ENCODE measurements around the gene SETBP1. TPM values are rescaled to one million over a fixed set of nuclear protein-coding genes. Genes with fewer than 3 reads are reported as not detected.

Gene SETBP1
- total RNA-seq, 1 donor from 2014 or later = 25.8 TPM

GRCh38 chr18:44771572-44771955 lies 90.9 kb downstream of the SETBP1 start:
- no peak for DNase-seq
- intact Hi-C loops (cut with DNase I) = no loop called here
- H3K9me3 ChIP-seq = no peaks in the 10 kb centered on the region
- no peaks in the 10 kb centered on the region for H3K36me3 ChIP-seq
- no peak overlapping the region for H3K4me3 ChIP-seq
- ATAC-seq = no peak
- H3K27ac ChIP-seq = no peak overlapping the region
- H3K27me3 ChIP-seq (ENCODE audit: low read depth) = no peaks in the 10 kb centered on the region
- H3K4me1 ChIP-seq = peaks cover 15% of the 10 kb centered on the region
- no peak for TF ChIP-seq CTCF (IDR thresholded peaks at IDR 0.05)

- Histone ChIP-seq H3K36me3 (no peaks in the 10 kb centered on the region), H3K27me3 (ENCODE audit: low read depth) (no peaks in the 10 kb centered on the region), H3K4me3 (no peak overlapping the region), H3K9me3 (no peaks in the 10 kb centered on the region), H3K27ac (no peak overlapping the region), H3K4me1 (peaks cover 15% of the 10 kb centered on the region)
- intact Hi-C loops (cut with DNase I) = no loop called here
- no peak for DNase-seq
- no peak for TF ChIP-seq CTCF (IDR thresholded peaks at IDR 0.05)
- peak; percentile 31 to 43 for ATAC-seq
Observed at GRCh38 chr18:44771956-44772917, 91.5 kb downstream of the SETBP1 start.

- no peak for TF ChIP-seq CTCF (IDR thresholded peaks at IDR 0.05)
- Histone ChIP-seq H3K4me1 (peaks cover 15% of the 10 kb centered on the region), H3K27ac (no peak overlapping the region), H3K4me3 (no peak overlapping the region), H3K27me3 (ENCODE audit: low read depth) (no peaks in the 10 kb centered on the region), H3K36me3 (no peaks in the 10 kb centered on the region), H3K9me3 (no peaks in the 10 kb centered on the region)
- intact Hi-C loops (cut with DNase I) = no loop called here
- ATAC-seq (no peak), DNase-seq (no peak)
Observed at GRCh38 chr18:44773640-44774155, 93.0 kb downstream of the SETBP1 start.

- intact Hi-C loops (cut with DNase I) = no loop called here
- ATAC-seq (no peak), DNase-seq (no peak)
- H3K4me1 ChIP-seq = peaks cover 15% of the 10 kb centered on the region
- no peak overlapping the region for H3K27ac ChIP-seq
- H3K36me3 ChIP-seq = no peaks in the 10 kb centered on the region
- no peak for TF ChIP-seq CTCF (IDR thresholded peaks at IDR 0.05)
- H3K4me3 ChIP-seq = no peak overlapping the region
- H3K9me3 ChIP-seq = no peaks in the 10 kb centered on the region
- H3K27me3 ChIP-seq (ENCODE audit: low read depth) = no peaks in the 10 kb centered on the region
Observed at GRCh38 chr18:44774191-44774590, 93.5 kb downstream of the SETBP1 start.

- H3K36me3 ChIP-seq = no peaks in the 10 kb centered on the region
- TF ChIP-seq CTCF (IDR thresholded peaks at IDR 0.05) = no peak
- ATAC-seq (no peak), DNase-seq (no peak)
- H3K4me3 ChIP-seq = no peak overlapping the region
- H3K27ac ChIP-seq = peak overlapping the region; percentile 3
- no peaks in the 10 kb centered on the region for H3K27me3 ChIP-seq (ENCODE audit: low read depth)
- H3K9me3 ChIP-seq = no peaks in the 10 kb centered on the region
- H3K4me1 ChIP-seq = peaks cover 9% of the 10 kb centered on the region
- intact Hi-C loops (cut with DNase I) = no loop called here
Observed at GRCh38 chr18:44777457-44778192, 96.9 kb downstream of the SETBP1 start.

Measured in lower lobe of right lung (tissue), 2 donors.